H9 (cell line): ENCODE results near the gene PRELID1. TPM values are rescaled to one million over a fixed set of nuclear protein-coding genes. Genes with fewer than 3 reads are reported as not detected.

Experiments used
- DNase-seq: peaks from one replicate; pipeline ENCODE4 v3.0.0-alpha.2; 2017
- H2AFZ ChIP-seq: one replicate; pipeline ENCODE4 v1.6.1; 2013; ENCODE audit warnings: mild to moderate bottlenecking, low read length, control low read depth, moderate library complexity
- H2AK5ac ChIP-seq: 2 replicates; pipeline ENCODE4 v1.6.1; 2013; ENCODE audit warnings: low read length, control low read depth, mixed read lengths; ENCODE audit not compliant: insufficient read length
- H2BK120ac ChIP-seq: one replicate; pipeline ENCODE4 v1.6.1; 2013; ENCODE audit warnings: low read depth, mild to moderate bottlenecking, low read length, control low read depth, inconsistent platforms; ENCODE audit not compliant: poor library complexity, severe bottlenecking
- H2BK12ac ChIP-seq: 2 replicates; pipeline ENCODE4 v1.6.1; 2013; ENCODE audit warnings: low read length, control low read depth, mixed read lengths, low read depth; ENCODE audit not compliant: insufficient read length
- H2BK15ac ChIP-seq: 2 replicates; pipeline ENCODE4 v1.6.1; 2013; ENCODE audit warnings: low read depth, low read length, control low read depth
- H2BK20ac ChIP-seq: one replicate; pipeline ENCODE4 v1.6.1; 2013; ENCODE audit warnings: low read depth, mild to moderate bottlenecking, low read length, control low read depth, inconsistent platforms; ENCODE audit not compliant: poor library complexity, severe bottlenecking
- H2BK5ac ChIP-seq: 2 replicates; pipeline ENCODE4 v1.6.1; 2013; ENCODE audit warnings: low read length, control low read depth, mixed read lengths; ENCODE audit not compliant: insufficient read length
- H3K14ac ChIP-seq: 2 replicates; pipeline ENCODE4 v1.6.1; 2013; ENCODE audit warnings: low read length, control low read depth; ENCODE audit not compliant: insufficient read depth
- H3K18ac ChIP-seq: 2 replicates; pipeline ENCODE4 v1.6.1; 2013; ENCODE audit warnings: low read depth, mild to moderate bottlenecking, mixed read lengths, low read length, control low read depth; ENCODE audit not compliant: insufficient read length
- H3K23ac ChIP-seq: 2 replicates; pipeline ENCODE4 v1.6.1; 2013; ENCODE audit warnings: low read length, control low read depth, mixed read lengths, low read depth; ENCODE audit not compliant: insufficient read length
- H3K23me2 ChIP-seq: 2 replicates; pipeline ENCODE4 v1.6.1; 2013; ENCODE audit warnings: low read depth, mild to moderate bottlenecking, mixed read lengths, low read length, control low read depth; ENCODE audit not compliant: insufficient read length, poor library complexity, severe bottlenecking
- H3K27ac ChIP-seq: 2 replicates; pipeline ENCODE4 v1.5.1; 2013; ENCODE audit warnings: low read length, control low read depth, mixed read lengths, low read depth; ENCODE audit not compliant: insufficient read length
- H3K27me3 ChIP-seq: 2 replicates; pipeline ENCODE4 v1.6.1; 2013; ENCODE audit warnings: low read length, control low read depth, inconsistent platforms; ENCODE audit not compliant: insufficient read depth
- H3K4ac ChIP-seq: 2 replicates; pipeline ENCODE4 v1.6.1; 2013; ENCODE audit warnings: low read depth, mild to moderate bottlenecking, control low read depth, inconsistent platforms, low read length, moderate library complexity
- H3K4me1 ChIP-seq: 2 replicates; pipeline ENCODE4 v1.6.1; 2013; ENCODE audit warnings: low read length, control low read depth, inconsistent platforms; ENCODE audit not compliant: insufficient read depth
- H3K4me2 ChIP-seq: 2 replicates; pipeline ENCODE4 v1.6.1; 2013; ENCODE audit warnings: low read length, control low read depth, mixed read lengths; ENCODE audit not compliant: insufficient read length, insufficient read depth
- H3K56ac ChIP-seq: 2 replicates; pipeline ENCODE4 v1.6.1; 2013; ENCODE audit warnings: low read depth, mild to moderate bottlenecking, mixed read lengths, low read length, control low read depth; ENCODE audit not compliant: insufficient read length
- H3K79me1 ChIP-seq: 2 replicates; pipeline ENCODE4 v1.6.1; 2013; ENCODE audit warnings: low read depth, mild to moderate bottlenecking, moderate library complexity, low read length, control low read depth, inconsistent platforms; ENCODE audit not compliant: insufficient read depth, poor library complexity, severe bottlenecking
- H3K79me2 ChIP-seq: 2 replicates; pipeline ENCODE4 v1.6.1; 2013; ENCODE audit warnings: low read length, control low read depth, inconsistent platforms; ENCODE audit not compliant: insufficient read depth
- H3K9ac ChIP-seq: 2 replicates; pipeline ENCODE4 v1.6.1; 2013; ENCODE audit warnings: low read length, control low read depth, mixed read lengths; ENCODE audit not compliant: insufficient read length; ENCODE audit errors: extremely low read depth
- H3K9me3 ChIP-seq: one replicate; pipeline ENCODE4 v1.6.1; 2013; ENCODE audit warnings: low read depth, low read length, inconsistent platforms; ENCODE audit not compliant: control insufficient read depth
- H3T11ph ChIP-seq: one replicate; pipeline ENCODE4 v1.6.1; 2013; ENCODE audit warnings: mild to moderate bottlenecking, low read length, control low read depth, inconsistent platforms
- H4K20me1 ChIP-seq: one replicate; pipeline ENCODE4 v1.6.1; 2013; ENCODE audit not compliant: control insufficient read depth, insufficient read length, insufficient read depth
- H4K5ac ChIP-seq: 2 replicates; pipeline ENCODE4 v1.6.1; 2013; ENCODE audit warnings: low read depth, mild to moderate bottlenecking, mixed read lengths, low read length, control low read depth; ENCODE audit not compliant: insufficient read length
- H4K8ac ChIP-seq: replicated peaks from 2 replicates; pipeline ENCODE4 v1.6.1; 2013; ENCODE audit warnings: low read length, control low read depth, mixed read lengths, low read depth; ENCODE audit not compliant: insufficient read length
- H4K91ac ChIP-seq: 2 replicates; pipeline ENCODE4 v1.6.1; 2013; ENCODE audit warnings: low read depth, mild to moderate bottlenecking, moderate library complexity, mixed read lengths, low read length, control low read depth; ENCODE audit not compliant: insufficient read length
- H3K27ac Mint-ChIP-seq, 3 experiments: 2 replicates in 2 of 3; 3 replicates in 1 of 3; pipeline ENCODE4 v1.8.0; 2020 to 2021; ENCODE audit warnings: mixed read lengths in 3 of 3, mild to moderate bottlenecking in 1 of 3, moderate library complexity in 1 of 3
- H3K27me3 Mint-ChIP-seq: 2 replicates; pipeline ENCODE4 v1.8.0; 2021; ENCODE audit warnings: low read depth, mild to moderate bottlenecking, moderate library complexity, mixed read lengths
- H3K36me3 Mint-ChIP-seq, 3 experiments: 2 replicates in 2 of 3; 3 replicates in 1 of 3; pipeline ENCODE4 v1.8.0; 2020 to 2021; ENCODE audit warnings: low read depth in 3 of 3, mixed read lengths in 3 of 3; ENCODE audit not compliant: insufficient read depth in 1 of 3
- H3K4me1 Mint-ChIP-seq, 2 experiments: 2 replicates each; pipeline ENCODE4 v1.8.0; 2020; ENCODE audit warnings: mixed read lengths in 2 of 2
- H3K4me3 Mint-ChIP-seq, 2 experiments: 2 replicates in 1 of 2; 3 replicates in 1 of 2; pipeline ENCODE4 v1.8.0; 2020 to 2021; ENCODE audit warnings: mild to moderate bottlenecking in 2 of 2, mixed read lengths in 2 of 2, moderate library complexity in 1 of 2
- H3K9me3 Mint-ChIP-seq, 2 experiments: 2 replicates in 1 of 2; 3 replicates in 1 of 2; pipeline ENCODE4 v1.8.0; 2020; ENCODE audit warnings: mild to moderate bottlenecking in 2 of 2, mixed read lengths in 2 of 2, moderate library complexity in 1 of 2
- WGBS: extraction: QIAGEN DNeasy Blood & Tissue Kit; methylation state at CpG from one replicate; pipeline ENCODE4 v1.1.7; 2013; ENCODE audit warnings: missing lambda C conversion rate, low lambda C conversion rate, mixed read lengths; ENCODE audit not compliant: insufficient read length; ENCODE audit errors: extremely low coverage; 5-methylcytosine and 5-hydroxymethylcytosine counted together
- total RNA-seq: library from RNA; stranded (reverse); gene quantifications from 2 replicates; pipeline ENCODE4 v1.2.1, GENCODE V29; 2021
- TF ChIP-seq, protein P1 (sequence below): fragments of 200-600 bp; sonication (generic); conservative IDR thresholded peaks from 3 replicates; pipeline ENCODE4 v1.8.0; 2021; ENCODE audit warnings: antibody characterized with exemption, mild to moderate bottlenecking

The PRELID1 gene
- total RNA-seq, 1 experiment from 2014 or later, result 213 TPM

DNA sequence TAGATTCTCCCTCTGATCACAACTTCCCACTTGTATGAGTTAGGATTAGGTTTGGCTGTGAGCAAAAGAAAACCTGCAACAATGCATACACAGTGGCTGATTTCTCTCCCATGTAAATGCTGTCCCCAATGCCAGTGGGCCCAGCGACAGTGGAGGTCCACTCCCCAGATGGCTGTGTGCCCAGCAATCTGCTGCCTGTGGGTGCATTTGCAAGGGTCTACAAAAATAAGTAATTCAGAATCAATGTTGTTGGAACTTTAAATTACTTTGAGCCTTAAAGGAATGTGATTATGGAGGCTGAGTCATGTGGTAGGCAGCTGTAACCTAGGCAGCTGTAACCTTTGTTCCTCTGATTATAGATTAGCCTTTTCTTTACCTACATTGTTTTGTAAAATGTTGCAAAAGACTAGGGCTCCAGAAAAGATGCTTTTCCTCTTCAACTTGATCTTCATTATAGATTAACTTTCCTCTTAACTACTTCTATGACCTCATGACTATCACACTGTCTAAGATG lies 22.3 kb downstream of the PRELID1 start:
- DNase-seq, result no peak

More for the DNA sequence above, 22.3 kb downstream of the PRELID1 start:
- Histone ChIP-seq H2AFZ (no peak overlapping the region), H4K5ac (no peak overlapping the region), H3K23ac (no peak overlapping the region), H2BK20ac (no peak overlapping the region), H4K20me1 (peaks cover 2% of the 10 kb centered on the region), H3K9ac (no peak overlapping the region), H3K18ac (peak overlapping the region; percentile 3), H3K23me2 (no peaks in the 10 kb centered on the region), H4K91ac (no peak overlapping the region), H2BK5ac (no peak overlapping the region), H3K79me1 (no peaks in the 10 kb centered on the region), H2AK5ac (no peak overlapping the region), H2BK12ac (no peak overlapping the region), H3K9me3 (no peaks in the 10 kb centered on the region), H3K79me2 (no peaks in the 10 kb centered on the region), H3K27ac (peak overlapping the region; percentile 53), H4K8ac (no peak overlapping the region), H2BK120ac (no peak overlapping the region), H3K27me3 (no peaks in the 10 kb centered on the region), H3K56ac (no peak overlapping the region), H3K4me1 (peaks cover 9% of the 10 kb centered on the region; the same call in 1 of the 2 replicates), H3K4me2 (no peak overlapping the region), H3T11ph (no peak overlapping the region), H2BK15ac (no peak overlapping the region), H3K14ac (peak overlapping the region; percentile 5; the same call in 1 of the 2 replicates), H3K4ac (no peak overlapping the region; the same call in 1 of the 2 replicates)
- H3K27me3 Mint-ChIP-seq, result no peaks in the 10 kb centered on the region
- peaks cover 25 to 34% of the 10 kb centered on the region in 2 experiments for H3K4me1 Mint-ChIP-seq
- WGBS, result no CpG with 5 or more reads among the region's 1 CpG
- no peaks in the 10 kb centered on the region for H3K9me3 Mint-ChIP-seq
- H3K36me3 Mint-ChIP-seq, result peaks cover 2 to 26% (median 25%) of the 10 kb centered on the region in 3 experiments; a peak in 5 of 7 replicates
- peak overlapping the region in 1 of 2 experiments; percentile 18; a peak in 2 of 5 replicates for H3K4me3 Mint-ChIP-seq
- TF ChIP-seq, protein P1, sequence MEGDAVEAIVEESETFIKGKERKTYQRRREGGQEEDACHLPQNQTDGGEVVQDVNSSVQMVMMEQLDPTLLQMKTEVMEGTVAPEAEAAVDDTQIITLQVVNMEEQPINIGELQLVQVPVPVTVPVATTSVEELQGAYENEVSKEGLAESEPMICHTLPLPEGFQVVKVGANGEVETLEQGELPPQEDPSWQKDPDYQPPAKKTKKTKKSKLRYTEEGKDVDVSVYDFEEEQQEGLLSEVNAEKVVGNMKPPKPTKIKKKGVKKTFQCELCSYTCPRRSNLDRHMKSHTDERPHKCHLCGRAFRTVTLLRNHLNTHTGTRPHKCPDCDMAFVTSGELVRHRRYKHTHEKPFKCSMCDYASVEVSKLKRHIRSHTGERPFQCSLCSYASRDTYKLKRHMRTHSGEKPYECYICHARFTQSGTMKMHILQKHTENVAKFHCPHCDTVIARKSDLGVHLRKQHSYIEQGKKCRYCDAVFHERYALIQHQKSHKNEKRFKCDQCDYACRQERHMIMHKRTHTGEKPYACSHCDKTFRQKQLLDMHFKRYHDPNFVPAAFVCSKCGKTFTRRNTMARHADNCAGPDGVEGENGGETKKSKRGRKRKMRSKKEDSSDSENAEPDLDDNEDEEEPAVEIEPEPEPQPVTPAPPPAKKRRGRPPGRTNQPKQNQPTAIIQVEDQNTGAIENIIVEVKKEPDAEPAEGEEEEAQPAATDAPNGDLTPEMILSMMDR, result no peak
- H3K27ac Mint-ChIP-seq, result peak overlapping the region; percentile 82 to 96 (median 94)
